OCI-M1 (cell line): ENCODE data around the gene RALGDS.
"Not testable (repeated sequence)": the region's sequence is repeated elsewhere in the genome, so short reads cannot be mapped to it uniquely, and the experiment has no call there.

Experiments used
- DNase-seq: peaks from one replicate; lab custom pipeline; 2025; lab: John Stamatoyannopoulos, UW

RALGDS gene

DNA sequence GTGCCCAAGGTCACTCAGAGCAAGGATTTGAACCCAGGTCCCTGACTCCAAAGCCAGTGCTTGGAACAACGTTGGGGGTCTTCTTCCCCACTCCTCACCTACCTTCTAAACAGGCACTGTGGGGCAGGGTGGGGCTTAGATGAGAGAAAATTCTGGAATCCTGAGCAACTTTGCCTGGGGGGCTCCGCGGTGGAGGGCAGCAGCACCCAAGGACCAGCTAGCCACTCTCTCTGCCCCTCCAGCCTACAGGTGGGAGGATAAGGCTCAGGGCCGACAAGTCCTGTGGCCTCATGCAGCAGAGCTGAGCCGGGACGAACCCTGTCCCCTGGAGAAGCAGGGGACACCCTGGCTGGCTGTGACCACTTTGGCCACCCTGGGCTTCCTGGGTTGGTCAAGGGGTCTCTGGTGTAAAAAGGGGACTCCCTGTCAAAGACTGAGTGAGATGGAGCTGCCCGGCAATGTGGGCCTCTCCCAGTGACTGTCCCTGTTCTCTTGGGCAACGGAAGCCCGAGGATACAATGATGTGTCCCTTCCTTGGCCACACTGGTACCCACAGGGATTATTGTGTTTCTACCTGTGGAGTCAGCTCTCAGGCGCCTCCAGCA lies 32.8 kb downstream of the RALGDS start:
- no peak for DNase-seq

- no peak for DNase-seq
Measured at GRCh38 chr9:133087429-133088145, 33.5 kb downstream of the RALGDS start.

DNA sequence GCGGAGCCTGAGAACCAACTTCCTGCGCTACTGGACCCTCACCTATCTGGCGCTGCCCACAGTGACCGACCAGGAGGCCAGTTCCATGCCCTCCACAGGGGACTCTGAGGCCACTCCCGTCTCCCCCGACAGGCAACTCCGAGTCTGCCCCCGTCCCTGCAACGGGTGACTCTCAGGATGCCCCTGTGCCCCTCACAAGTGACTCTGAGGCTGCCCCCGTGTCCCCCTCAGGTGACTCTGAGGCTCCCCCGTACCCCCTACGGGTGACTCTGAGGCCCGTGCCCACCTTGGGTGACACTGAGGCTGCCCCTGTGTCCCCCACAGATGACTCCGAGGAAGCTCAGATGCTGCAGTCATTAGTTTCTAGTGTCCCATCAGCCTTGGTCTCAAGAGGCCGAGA lies 34.1 kb downstream of the RALGDS start:
- no peak for DNase-seq

- DNase-seq, result not testable (repeated sequence)
Measured at GRCh38 chr9:133086212-133086860, 34.7 kb downstream of the RALGDS start.

DNA sequence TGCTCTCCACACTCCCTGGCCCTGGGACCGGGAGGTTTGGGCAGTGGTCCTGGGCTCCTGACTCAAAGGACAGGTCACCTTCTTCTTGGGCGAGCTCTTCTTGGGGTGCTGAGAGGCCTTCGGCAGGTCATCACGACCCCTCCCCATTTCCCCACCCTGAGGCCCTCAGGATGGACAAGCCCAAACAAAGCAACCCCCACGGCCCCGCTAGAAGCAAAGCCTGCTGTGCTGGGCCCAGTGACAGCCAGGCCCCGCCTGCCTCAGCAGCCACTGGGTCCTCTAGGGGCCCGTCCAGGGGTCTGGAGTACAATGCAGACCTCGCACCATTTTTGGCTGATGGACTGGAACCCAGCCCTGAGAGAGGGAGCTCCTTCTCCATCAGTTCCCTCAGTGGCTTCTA lies 37.4 kb downstream of the RALGDS start:
- DNase-seq, result not testable (repeated sequence)

DNA sequence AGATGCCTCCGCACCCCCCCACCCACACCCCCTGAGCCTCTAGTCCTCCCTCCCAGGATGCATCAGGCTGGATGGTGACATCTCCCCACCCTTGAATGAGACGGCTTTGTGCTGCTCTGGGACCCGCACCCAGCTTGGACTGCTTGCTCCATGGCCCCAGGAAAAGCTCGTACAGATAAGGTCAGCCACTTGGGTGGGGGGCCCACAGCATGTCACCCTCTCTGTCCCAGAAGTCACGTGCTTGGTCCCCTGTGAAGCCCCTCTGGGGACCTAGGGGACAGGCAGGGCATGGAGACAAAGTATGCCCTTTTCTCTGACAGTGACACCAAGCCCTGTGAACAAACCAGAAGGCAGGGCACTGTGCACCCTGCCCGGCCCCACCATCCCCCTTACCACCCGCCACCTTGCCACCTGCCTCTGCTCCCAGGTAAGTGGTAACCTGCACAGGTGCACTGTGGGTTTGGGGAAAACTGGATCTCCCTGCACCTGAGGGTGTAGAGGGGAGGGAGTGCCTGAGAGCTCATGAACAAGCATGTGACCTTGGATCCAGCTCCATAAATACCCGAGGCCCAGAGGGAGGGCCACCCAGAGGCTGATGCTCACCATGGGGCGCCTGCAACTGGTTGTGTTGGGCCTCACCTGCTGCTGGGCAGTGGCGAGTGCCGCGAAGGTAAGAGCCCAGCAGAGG lies 38.9 kb downstream of the RALGDS start:
- not testable (repeated sequence) for DNase-seq

GRCh38 chr9:133080786-133081779 lies 40.0 kb downstream of the RALGDS start:
- not testable (repeated sequence) for DNase-seq

DNA sequence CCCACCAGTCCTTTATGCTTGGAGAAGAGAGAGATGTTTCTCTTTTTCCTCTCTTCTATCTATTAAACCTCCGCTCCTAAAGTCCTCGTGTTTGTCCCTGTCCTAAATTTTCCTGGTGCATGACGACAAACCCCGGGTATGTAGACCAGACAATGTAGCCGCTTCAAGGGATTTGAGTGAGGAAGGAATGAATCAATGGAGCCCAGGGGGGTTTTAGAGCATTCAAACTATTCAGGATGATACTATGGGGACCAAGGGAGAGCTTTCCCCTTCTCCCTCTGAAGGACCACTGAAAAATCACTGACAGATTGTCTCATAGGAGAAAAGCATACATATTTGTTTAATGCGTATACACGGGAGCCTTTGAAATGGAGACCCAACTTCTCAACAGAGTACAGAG lies 40.9 kb downstream of the RALGDS start:
- DNase-seq, result no peak

- DNase-seq, result no peak
Measured at GRCh38 chr9:133078486-133078885, 42.6 kb downstream of the RALGDS start.

GRCh38 chr9:133076691-133077090 lies 44.3 kb downstream of the RALGDS start:
- DNase-seq, result no peak

GRCh38 chr9:133075925-133076630 lies 45.0 kb downstream of the RALGDS start:
- no peak for DNase-seq

DNA sequence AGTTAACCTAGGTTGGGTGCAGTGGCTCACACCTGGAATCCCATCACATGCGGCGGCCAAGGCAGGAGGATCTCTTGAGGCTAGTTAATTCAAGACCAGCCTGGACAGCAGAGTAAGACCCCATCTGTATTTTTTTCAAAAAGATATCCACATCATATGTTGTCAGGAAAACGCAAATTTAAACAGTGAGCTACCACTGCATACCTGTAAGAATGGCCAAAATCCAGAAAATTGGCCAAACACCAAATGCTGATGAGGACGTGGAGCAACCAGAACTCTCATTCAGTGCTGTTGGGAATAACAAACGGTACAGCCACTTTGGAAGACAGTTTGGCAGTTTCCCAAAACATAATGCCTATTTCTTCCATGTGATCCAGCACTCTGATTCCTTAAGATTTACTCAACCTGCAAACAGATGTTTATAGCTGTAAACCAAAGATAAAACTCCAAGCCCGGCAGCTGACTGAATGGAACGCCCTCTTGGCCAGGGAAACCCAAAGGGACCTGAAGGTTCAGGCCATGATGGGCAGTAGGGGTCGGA lies 46.9 kb downstream of the RALGDS start:
- no peak for DNase-seq

GRCh38 chr9:133073086-133074014 lies 47.7 kb downstream of the RALGDS start:
- DNase-seq, result peak; percentile 12

DNA sequence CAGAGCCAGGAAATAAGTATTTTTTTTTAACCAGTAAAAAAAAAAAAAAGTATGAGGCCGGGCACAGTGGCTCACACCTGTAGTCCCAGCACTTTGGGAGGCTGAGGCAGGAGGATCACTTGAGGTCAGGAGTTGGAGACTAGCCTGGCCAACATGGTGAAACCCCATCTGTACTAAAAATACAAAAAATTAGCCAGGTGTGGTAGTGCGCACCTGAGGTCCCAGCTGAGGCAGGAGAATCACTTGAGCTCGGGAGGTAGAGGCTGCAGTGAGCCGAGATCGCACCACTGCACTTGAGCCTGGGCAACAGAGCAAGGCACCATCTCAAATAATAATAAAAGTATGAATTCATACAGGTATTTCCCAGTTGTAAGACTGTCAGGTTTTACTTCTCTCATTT lies 48.8 kb downstream of the RALGDS start:
- not testable (repeated sequence) for DNase-seq

DNA sequence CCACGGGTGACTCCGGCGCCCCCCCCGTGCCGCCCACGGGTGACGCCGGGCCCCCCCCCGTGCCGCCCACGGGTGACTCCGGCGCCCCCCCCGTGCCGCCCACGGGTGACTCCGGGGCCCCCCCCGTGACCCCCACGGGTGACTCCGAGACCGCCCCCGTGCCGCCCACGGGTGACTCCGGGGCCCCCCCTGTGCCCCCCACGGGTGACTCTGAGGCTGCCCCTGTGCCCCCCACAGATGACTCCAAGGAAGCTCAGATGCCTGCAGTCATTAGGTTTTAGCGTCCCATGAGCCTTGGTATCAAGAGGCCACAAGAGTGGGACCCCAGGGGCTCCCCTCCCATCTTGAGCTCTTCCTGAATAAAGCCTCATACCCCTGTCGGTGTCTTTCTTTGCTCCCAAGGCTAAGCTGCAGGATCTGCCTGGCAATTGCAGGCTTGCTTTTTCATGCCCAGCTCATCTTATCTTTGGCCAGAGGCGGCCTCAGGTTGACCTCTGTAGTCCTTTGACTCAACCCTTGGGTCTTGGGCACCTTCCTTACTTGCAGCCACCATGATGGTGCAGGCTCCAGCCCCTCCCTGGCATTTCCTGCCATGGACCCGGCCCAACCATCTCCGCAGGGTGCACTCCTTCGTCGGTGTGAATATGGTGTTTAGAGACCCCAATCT lies 49.4 kb downstream of the RALGDS start:
- no peak for DNase-seq

- not testable (repeated sequence) for DNase-seq
Measured at GRCh38 chr9:133070985-133071384, 50.1 kb downstream of the RALGDS start.

DNA sequence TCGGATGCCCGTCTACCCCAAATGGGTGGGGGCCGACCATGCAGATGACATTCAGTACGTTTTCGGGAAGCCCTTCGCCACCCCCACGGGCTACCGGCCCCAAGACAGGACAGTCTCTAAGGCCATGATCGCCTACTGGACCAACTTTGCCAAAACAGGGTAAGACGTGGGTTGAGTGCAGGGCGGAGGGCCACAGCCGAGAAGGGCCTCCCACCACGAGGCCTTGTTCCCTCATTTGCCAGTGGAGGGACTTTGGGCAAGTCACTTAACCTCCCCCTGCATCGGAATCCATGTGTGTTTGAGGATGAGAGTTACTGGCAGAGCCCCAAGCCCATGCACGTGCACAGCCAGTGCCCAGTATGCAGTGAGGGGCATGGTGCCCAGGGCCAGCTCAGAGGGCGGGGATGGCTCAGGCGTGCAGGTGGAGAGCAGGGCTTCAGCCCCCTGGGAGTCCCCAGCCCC lies 50.5 kb downstream of the RALGDS start:
- not testable (repeated sequence) for DNase-seq

DNA sequence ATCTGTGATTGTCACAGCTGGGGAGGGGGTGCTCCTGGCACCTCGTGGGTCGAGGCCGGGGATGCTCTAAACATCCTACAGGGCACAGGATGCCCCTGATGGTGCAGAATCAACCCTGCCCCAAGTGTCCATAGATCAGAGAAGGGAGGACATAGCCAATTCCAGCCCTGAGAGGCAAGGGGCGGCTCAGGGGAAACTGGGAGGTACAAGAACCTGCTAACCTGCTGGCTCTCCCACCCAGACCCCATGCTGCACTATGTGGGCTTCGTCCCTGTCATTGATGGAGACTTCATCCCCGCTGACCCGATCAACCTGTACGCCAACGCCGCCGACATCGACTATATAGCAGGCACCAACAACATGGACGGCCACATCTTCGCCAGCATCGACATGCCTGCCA lies 52.6 kb downstream of the RALGDS start:
- DNase-seq, result not testable (repeated sequence)

DNA sequence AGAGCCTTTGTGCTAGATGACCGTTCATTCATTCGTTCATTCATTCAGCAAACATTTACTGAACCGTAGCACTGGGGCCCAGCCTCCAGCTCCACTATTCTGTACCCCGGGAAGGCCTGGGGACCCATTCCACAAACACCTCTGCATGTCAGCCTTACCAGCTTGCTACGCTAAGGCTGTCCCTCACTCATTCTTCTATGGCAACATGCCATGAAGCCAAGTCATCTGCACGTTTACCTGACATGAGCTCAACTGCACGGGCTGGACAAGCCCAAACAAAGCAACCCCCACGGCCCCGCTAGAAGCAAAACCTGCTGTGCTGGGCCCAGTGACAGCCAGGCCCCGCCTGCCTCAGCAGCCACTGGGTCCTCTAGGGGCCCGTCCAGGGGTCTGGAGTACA lies 53.2 kb downstream of the RALGDS start:
- no peak for DNase-seq
